ENCODE measurements around the gene PPP4R3A.
"Not testable (repeated sequence)": the region's sequence is repeated elsewhere in the genome, so short reads cannot be mapped to it uniquely, and the experiment has no call there.

PPP4R3A gene

GRCh38 chr14:91510171-91511042, at the start of gene PPP4R3A:
PPP4R3A (minus strand) TSS chr14:91510310; CDS start chr14:91509647, 663 bp downstream.
- peak; percentile 95 for DNase-seq

GRCh38 chr14:91555531-91555930, 45.4 kb upstream of the PPP4R3A start:
- DNase-seq, result no peak

- DNase-seq, result no peak
These were observed 44.6 kb upstream of the PPP4R3A start for GRCh38 chr14:91554535-91555332.

GRCh38 chr14:91548108-91548507, 38.0 kb upstream of the PPP4R3A start:
- no peak for DNase-seq

- no peak for DNase-seq
These were observed 36.0 kb upstream of the PPP4R3A start for GRCh38 chr14:91545946-91546716.

- no peak for DNase-seq
These were observed 35.1 kb upstream of the PPP4R3A start for GRCh38 chr14:91545204-91545603.

GRCh38 chr14:91536327-91536726, 26.2 kb upstream of the PPP4R3A start:
- DNase-seq, result no peak

GRCh38 chr14:91534059-91534458, 23.9 kb upstream of the PPP4R3A start:
- DNase-seq, result not testable (repeated sequence)

GRCh38 chr14:91533623-91534022, 23.5 kb upstream of the PPP4R3A start:
- no peak for DNase-seq

GRCh38 chr14:91523972-91524371, 13.9 kb upstream of the PPP4R3A start:
- no peak for DNase-seq

- DNase-seq, result no peak
These were observed 11.0 kb upstream of the PPP4R3A start for GRCh38 chr14:91521061-91521640.

- no peak for DNase-seq
These were observed 10.0 kb upstream of the PPP4R3A start for GRCh38 chr14:91520138-91520537.

- no peak for DNase-seq
These were observed 9.3 kb upstream of the PPP4R3A start for GRCh38 chr14:91519239-91520036.

GRCh38 chr14:91516663-91517388, 6.7 kb upstream of the PPP4R3A start:
- DNase-seq, result no peak

- DNase-seq, result no peak
These were observed 5.9 kb upstream of the PPP4R3A start for GRCh38 chr14:91515979-91516378.

GRCh38 chr14:91511043-91511383, 903 bp upstream of the PPP4R3A start:
- DNase-seq, result peak; percentile 14

- no peak for DNase-seq
These were observed 286 bp downstream of the PPP4R3A start for GRCh38 chr14:91509878-91510170.

GRCh38 chr14:91509083-91509877, 830 bp downstream of the PPP4R3A start:
- DNase-seq, result peak; percentile 41

GRCh38 chr14:91508105-91508504, 2.0 kb downstream of the PPP4R3A start:
- DNase-seq, result no peak

- DNase-seq, result no peak
These were observed 3.9 kb downstream of the PPP4R3A start for GRCh38 chr14:91506226-91506625.
